ENCODE data around the gene PRKCQ. TPM values are rescaled to one million over a fixed set of nuclear protein-coding genes. Genes with fewer than 3 reads are reported as not detected.

Gene PRKCQ
- total RNA-seq, 1 donor from 2014 or later: 2.1 TPM

DNA sequence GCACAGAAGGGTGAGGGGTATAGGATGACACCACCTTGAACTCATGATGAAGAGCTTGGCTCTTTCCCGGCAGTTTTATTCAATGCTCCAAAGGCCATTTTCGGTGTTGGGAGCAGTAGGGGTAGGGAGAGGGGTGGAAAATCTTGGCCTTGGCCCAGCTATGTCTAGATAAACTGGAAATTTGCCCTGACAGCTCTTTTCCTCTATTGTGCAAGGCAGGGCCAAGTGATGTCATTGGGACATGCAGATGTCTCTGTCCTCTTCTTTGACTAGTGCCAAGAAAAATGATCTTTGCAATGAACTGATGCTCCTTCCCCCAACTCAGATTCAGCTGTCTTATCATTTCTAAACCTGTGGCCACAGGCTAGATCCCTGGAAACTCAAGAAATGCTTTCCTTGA, 27.7 kb upstream of the PRKCQ start:
- DNase-seq (ENCODE audit: low read depth): no peak
- peaks cover 15% of the 10 kb centered on the region for H3K4me1 Mint-ChIP-seq (ENCODE audit: low read depth, unreplicated experiment)

GRCh38 chr10:6607182-6607581, 27.1 kb upstream of the PRKCQ start:
- H3K36me3 Mint-ChIP-seq (ENCODE audit: low read depth, unreplicated experiment): no peaks in the 10 kb centered on the region
- no peak for DNase-seq (ENCODE audit: low read depth)
- H3K4me3 Mint-ChIP-seq (ENCODE audit: unreplicated experiment): no peak overlapping the region
- no peaks in the 10 kb centered on the region for H3K9me3 Mint-ChIP-seq (ENCODE audit: unreplicated experiment)
- Histone ChIP-seq H3K27me3 (ENCODE audit: insufficient read depth, low read length) (peaks cover 4% of the 10 kb centered on the region), H3K27ac (ENCODE audit: low read depth, low read length) (no peak overlapping the region), H3K9me3 (ENCODE audit: insufficient read depth, low read depth, low read length) (no peaks in the 10 kb centered on the region), H4K20me1 (ENCODE audit: insufficient read depth, low read length) (no peaks in the 10 kb centered on the region), H3K36me3 (ENCODE audit: insufficient read depth, low read length) (no peaks in the 10 kb centered on the region), H3K9ac (ENCODE audit: low read length) (no peak overlapping the region), H2AFZ (ENCODE audit: low read depth, low read length) (no peak overlapping the region), H3K79me2 (ENCODE audit: insufficient read depth, low read length) (no peaks in the 10 kb centered on the region), H3K4me2 (ENCODE audit: low read length) (no peak overlapping the region), H3K4me1 (ENCODE audit: insufficient read depth, low read length) (no peaks in the 10 kb centered on the region), H3K4me3 (ENCODE audit: insufficient read depth, low read depth, low read length) (no peak overlapping the region)
- H3K4me1 Mint-ChIP-seq (ENCODE audit: low read depth, unreplicated experiment): peaks cover 11% of the 10 kb centered on the region
- no peak for FAIRE-seq
- H3K27me3 Mint-ChIP-seq (ENCODE audit: low read depth, unreplicated experiment): peaks cover 7% of the 10 kb centered on the region
- no peak for TF ChIP-seq EZH2 (IDR thresholded peaks at IDR 0.05; ENCODE audit: insufficient read depth, low read length)
- TF ChIP-seq, protein P1, sequence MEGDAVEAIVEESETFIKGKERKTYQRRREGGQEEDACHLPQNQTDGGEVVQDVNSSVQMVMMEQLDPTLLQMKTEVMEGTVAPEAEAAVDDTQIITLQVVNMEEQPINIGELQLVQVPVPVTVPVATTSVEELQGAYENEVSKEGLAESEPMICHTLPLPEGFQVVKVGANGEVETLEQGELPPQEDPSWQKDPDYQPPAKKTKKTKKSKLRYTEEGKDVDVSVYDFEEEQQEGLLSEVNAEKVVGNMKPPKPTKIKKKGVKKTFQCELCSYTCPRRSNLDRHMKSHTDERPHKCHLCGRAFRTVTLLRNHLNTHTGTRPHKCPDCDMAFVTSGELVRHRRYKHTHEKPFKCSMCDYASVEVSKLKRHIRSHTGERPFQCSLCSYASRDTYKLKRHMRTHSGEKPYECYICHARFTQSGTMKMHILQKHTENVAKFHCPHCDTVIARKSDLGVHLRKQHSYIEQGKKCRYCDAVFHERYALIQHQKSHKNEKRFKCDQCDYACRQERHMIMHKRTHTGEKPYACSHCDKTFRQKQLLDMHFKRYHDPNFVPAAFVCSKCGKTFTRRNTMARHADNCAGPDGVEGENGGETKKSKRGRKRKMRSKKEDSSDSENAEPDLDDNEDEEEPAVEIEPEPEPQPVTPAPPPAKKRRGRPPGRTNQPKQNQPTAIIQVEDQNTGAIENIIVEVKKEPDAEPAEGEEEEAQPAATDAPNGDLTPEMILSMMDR (IDR thresholded peaks at IDR 0.05; ENCODE audit: insufficient read depth, low read depth, low read length): no peak
- H3K27ac Mint-ChIP-seq (ENCODE audit: unreplicated experiment): no peak overlapping the region

More for the DNA sequence above, 27.7 kb upstream of the PRKCQ start:
- no peak overlapping the region for H3K4me2 ChIP-seq (ENCODE audit: low read length)
- Mint-ChIP-seq H3K4me3 (ENCODE audit: unreplicated experiment) (no peak overlapping the region), H3K36me3 (ENCODE audit: low read depth, unreplicated experiment) (no peaks in the 10 kb centered on the region), H3K9me3 (ENCODE audit: unreplicated experiment) (no peaks in the 10 kb centered on the region), H3K27ac (ENCODE audit: unreplicated experiment) (no peak overlapping the region), H3K27me3 (ENCODE audit: low read depth, unreplicated experiment) (peaks cover 7% of the 10 kb centered on the region)
- no peaks in the 10 kb centered on the region for H3K36me3 ChIP-seq (ENCODE audit: insufficient read depth, low read length)
- no peaks in the 10 kb centered on the region for H3K9me3 ChIP-seq (ENCODE audit: insufficient read depth, low read depth, low read length)
- H2AFZ ChIP-seq (ENCODE audit: low read depth, low read length): no peak overlapping the region
- H4K20me1 ChIP-seq (ENCODE audit: insufficient read depth, low read length): no peaks in the 10 kb centered on the region
- peaks cover 4% of the 10 kb centered on the region for H3K27me3 ChIP-seq (ENCODE audit: insufficient read depth, low read length)
- no peak for TF ChIP-seq EZH2 (IDR thresholded peaks at IDR 0.05; ENCODE audit: insufficient read depth, low read length)
- TF ChIP-seq, protein P1 (IDR thresholded peaks at IDR 0.05; ENCODE audit: insufficient read depth, low read depth, low read length): no peak
- FAIRE-seq: no peak
- H3K9ac ChIP-seq (ENCODE audit: low read length): no peak overlapping the region
- no peak overlapping the region for H3K27ac ChIP-seq (ENCODE audit: low read depth, low read length)
- H3K79me2 ChIP-seq (ENCODE audit: insufficient read depth, low read length): no peaks in the 10 kb centered on the region
- H3K4me3 ChIP-seq (ENCODE audit: insufficient read depth, low read depth, low read length): no peak overlapping the region
- H3K4me1 ChIP-seq (ENCODE audit: insufficient read depth, low read length): no peaks in the 10 kb centered on the region

- Mint-ChIP-seq H3K36me3 (ENCODE audit: low read depth, unreplicated experiment) (no peaks in the 10 kb centered on the region), H3K4me1 (ENCODE audit: low read depth, unreplicated experiment) (no peaks in the 10 kb centered on the region), H3K4me3 (ENCODE audit: unreplicated experiment) (no peak overlapping the region), H3K27me3 (ENCODE audit: low read depth, unreplicated experiment) (peaks cover 7% of the 10 kb centered on the region), H3K9me3 (ENCODE audit: unreplicated experiment) (no peaks in the 10 kb centered on the region), H3K27ac (ENCODE audit: unreplicated experiment) (no peak overlapping the region)
- no peak for FAIRE-seq
- Histone ChIP-seq H3K36me3 (ENCODE audit: insufficient read depth, low read length) (no peaks in the 10 kb centered on the region), H4K20me1 (ENCODE audit: insufficient read depth, low read length) (no peaks in the 10 kb centered on the region), H3K9ac (ENCODE audit: low read length) (no peak overlapping the region), H3K4me3 (ENCODE audit: insufficient read depth, low read depth, low read length) (no peak overlapping the region), H3K27ac (ENCODE audit: low read depth, low read length) (no peak overlapping the region), H3K4me2 (ENCODE audit: low read length) (no peak overlapping the region), H3K27me3 (ENCODE audit: insufficient read depth, low read length) (peaks cover 4% of the 10 kb centered on the region), H3K4me1 (ENCODE audit: insufficient read depth, low read length) (no peaks in the 10 kb centered on the region), H3K9me3 (ENCODE audit: insufficient read depth, low read depth, low read length) (no peaks in the 10 kb centered on the region), H3K79me2 (ENCODE audit: insufficient read depth, low read length) (no peaks in the 10 kb centered on the region), H2AFZ (ENCODE audit: low read depth, low read length) (no peak overlapping the region)
- no peak for DNase-seq (ENCODE audit: low read depth)
- TF ChIP-seq, protein P1 (IDR thresholded peaks at IDR 0.05; ENCODE audit: insufficient read depth, low read depth, low read length): no peak
- TF ChIP-seq EZH2 (IDR thresholded peaks at IDR 0.05; ENCODE audit: insufficient read depth, low read length): no peak
These were observed 23.4 kb upstream of the PRKCQ start for GRCh38 chr10:6603142-6604125.
